ENCODE results near the gene ERN1.

DNA sequence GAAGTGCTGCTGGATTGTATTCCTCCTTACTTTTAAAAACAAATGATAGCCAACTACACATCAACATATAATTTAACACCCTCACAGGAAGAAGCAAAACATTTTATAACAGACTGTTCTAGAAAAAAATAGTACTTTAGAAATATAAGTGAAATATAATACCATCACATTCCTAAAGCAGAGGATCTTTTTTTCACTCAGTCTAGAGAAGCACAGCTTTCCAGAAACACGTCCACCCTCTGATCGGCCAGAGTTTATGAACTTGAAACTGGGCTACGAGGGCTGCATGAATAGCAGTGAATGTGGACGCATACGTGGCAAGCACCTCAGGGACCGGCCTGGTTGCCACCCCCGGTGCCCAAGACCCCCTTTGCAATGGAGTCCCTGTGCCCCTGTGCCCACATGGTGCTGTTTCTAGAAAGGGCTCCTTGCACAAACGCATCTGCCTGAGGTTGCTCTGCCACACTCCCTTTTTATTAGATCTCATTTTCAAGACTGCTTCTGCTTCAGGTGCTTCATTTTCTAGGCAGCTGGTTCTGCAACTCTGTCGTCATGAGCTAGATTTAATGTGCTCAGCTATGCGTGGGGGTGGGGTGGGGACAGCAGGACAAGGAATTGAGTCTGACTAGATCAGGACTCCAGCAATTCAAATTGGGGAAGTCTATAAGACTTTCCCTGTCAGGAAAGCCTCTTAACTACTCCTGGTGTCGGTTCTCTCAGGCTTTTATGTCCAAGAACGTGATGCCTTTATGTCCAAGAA, 29.1 kb upstream of the ERN1 start:
- TF ChIP-seq GATA3 (IDR thresholded peaks at IDR 0.05; ENCODE audit: low read depth, low read length) (no peak), GATA2 (IDR thresholded peaks at IDR 0.05; ENCODE audit: low read depth, low read length) (no peak)

Measured in SH-SY5Y (cell line).